ENCODE data around the gene NEIL3. TPM values are rescaled to one million over a fixed set of nuclear protein-coding genes. Genes with fewer than 3 reads are reported as not detected.
"Not testable (repeated sequence)": the region's sequence is repeated elsewhere in the genome, so short reads cannot be mapped to it uniquely, and the experiment has no call there.

NEIL3 gene
- total RNA-seq, 1 donor from 2014 or later = 5.0 TPM

GRCh38 chr4:177301126-177301639, 8.5 kb upstream of the NEIL3 start:
- no peak for DNase-seq

DNA sequence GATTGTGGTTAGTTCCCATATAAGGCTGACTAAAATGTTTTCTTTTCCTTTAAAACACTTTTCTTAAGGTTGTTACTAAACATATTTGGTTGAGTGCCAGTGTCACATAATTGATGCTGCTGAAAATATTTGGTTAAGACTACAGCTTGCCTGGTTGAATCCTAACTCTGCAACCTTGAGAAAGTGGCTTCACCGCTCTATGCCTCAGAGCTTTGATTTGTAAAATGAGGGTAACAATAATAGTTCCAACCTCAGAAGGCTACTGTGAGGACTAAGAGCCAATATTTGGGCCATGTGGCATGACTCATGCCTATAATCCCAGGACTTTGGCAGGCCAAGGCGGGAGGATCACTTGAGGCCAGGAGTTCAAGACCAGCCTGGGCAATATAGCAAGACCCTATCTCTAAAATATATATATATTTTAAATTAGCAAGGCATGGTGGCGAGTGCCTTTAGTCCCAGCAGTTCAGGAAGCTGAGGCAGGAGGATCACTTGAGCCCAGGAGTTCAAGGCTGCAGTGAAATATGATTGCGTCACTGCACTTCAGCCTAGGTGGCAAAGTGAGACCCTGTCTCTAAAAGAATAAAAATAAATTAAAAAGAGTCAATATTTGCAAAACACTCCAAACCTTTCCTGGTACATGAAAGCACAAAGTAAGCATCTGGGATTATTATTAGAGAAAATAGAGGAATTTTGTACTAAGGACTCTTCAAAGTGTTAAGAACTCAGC, 7.1 kb upstream of the NEIL3 start:
- DNase-seq = no peak

DNA sequence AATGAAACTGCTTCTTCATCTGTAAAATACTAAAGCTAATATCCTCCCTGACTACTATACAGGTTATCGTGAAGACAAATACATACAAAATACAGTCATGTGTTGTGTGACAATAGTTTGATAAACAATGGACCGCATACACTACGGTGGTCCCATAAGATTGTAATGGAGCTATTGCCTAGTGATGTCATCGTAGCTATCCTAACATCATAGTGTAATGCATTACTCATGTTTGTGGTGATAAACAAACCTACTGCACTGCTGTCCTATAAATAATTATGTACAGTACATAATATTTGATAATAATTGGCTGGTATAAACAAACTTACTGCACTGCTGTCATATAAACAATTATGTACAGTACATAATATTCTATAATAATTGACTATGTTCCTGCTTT, 5.6 kb upstream of the NEIL3 start:
- no peak for DNase-seq

- not testable (repeated sequence) for DNase-seq
Measured at GRCh38 chr4:177304864-177305263, 4.8 kb upstream of the NEIL3 start.

GRCh38 chr4:177308125-177308524, 1.5 kb upstream of the NEIL3 start:
- DNase-seq = no peak

DNA sequence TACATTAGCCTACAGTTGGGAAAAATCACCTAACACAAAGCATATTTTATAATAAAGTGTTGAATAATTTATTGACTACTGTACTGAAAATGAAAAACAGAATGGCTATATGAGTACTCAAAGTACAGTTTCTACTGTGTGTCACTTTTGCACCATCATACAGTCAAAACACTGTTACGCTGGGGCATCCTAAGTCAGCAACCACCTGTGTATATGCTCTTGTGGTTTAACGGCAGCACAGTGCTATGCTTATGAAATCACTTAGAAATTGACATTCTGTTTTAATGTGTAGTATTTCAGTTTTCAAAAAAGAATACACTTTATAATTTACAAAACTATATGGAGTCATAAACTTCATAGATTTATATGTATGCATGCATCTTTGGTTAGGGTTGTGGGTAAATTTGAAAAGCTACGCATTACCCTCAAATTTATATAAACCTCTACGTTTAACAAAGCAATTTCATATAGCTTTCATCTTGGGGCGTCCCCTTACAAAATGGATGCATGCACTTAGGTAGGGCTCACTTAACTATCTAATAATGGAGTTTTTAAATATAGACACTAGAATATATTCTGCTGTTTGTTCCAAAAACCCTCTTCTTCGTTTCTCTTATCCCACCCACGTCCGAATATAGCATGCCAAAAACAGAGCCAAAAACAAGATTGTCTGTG, 690 bp upstream of the NEIL3 start:
- DNase-seq = no peak

DNA sequence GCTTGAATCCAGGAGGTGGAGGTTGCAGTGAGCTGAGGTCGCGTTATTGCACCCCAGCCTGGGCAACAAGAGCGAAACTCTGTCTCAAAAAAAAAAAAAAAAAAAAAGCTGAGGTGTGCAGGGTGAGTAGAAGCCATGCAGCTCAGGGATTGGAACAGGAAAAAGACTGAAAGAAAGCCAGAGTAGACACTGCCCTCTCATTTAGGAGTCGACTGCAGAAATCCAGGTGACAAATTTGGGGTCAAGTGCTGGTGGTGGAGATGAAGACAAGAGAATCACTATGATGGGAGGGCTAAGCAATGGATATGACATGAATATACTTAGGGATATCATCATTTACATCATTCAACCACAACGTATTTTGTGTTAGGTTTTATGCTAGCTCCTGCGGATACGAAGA, 1.9 kb downstream of the NEIL3 start:
- DNase-seq = no peak

DNA sequence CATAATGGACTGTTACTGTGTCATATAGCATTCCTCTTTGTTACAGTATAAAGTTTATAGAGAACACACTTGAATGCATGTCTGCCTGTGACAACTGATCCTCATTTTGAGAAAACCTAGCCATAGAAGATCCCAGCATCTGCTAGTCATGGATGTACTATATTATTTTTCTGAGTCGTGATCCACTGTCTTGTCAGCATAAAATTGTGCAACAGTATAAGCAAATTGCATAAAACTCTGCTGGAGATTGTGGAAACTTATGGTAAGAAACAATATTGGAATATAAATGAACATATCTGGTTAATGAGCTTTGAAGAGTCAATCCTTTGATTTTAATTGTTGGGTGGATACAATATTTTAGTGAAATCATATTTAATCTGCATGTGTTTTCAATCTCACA, 3.6 kb downstream of the NEIL3 start:
- peak; percentile 72 for DNase-seq

GRCh38 chr4:177315767-177316464, 6.2 kb downstream of the NEIL3 start:
- DNase-seq = no peak

DNA sequence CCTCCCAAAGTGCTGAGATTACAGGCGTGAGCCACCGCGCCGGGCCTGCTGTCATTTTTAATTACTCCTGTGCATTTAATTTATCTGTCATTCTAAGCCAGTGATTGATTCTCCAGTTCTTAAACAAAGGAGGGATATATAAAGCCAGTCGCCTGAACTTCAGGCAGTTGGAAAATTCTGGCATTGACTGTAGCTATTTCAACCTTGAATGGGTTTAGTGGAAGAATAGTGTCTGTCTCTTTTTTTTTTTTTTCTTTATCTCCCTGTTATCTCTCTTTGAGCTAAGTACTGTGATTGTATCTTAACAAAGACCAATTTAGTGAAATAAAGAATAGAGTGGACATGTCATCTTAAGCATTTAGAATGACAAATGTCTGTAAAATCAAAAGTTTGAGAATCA, 11.0 kb downstream of the NEIL3 start:
- DNase-seq = no peak

- DNase-seq = no peak
Measured at GRCh38 chr4:177321647-177322046, 12.0 kb downstream of the NEIL3 start.

DNA sequence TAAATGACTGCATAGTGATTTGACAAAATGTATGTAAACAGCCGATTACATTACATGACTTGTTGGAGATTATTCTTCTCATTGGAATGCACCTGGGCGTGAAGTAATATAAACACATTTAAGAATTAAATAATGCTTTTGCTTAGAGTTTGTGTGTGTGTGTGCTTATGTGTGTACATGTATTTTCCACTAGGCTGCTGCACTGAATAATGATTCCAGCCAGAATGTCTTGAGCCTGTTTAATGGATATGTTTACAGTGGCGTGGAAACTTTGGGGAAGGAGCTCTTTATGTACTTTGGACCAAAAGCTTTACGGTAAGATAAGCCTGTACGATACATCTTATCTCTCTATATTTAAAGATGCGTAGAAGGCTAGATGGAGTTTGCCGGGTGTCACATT, 12.6 kb downstream of the NEIL3 start:
- DNase-seq = no peak

GRCh38 chr4:177322881-177323280, 13.2 kb downstream of the NEIL3 start:
- DNase-seq = no peak

- DNase-seq = no peak
Measured at GRCh38 chr4:177323416-177323815, 13.7 kb downstream of the NEIL3 start.

GRCh38 chr4:177332119-177332518, 22.4 kb downstream of the NEIL3 start:
- no peak for DNase-seq

DNA sequence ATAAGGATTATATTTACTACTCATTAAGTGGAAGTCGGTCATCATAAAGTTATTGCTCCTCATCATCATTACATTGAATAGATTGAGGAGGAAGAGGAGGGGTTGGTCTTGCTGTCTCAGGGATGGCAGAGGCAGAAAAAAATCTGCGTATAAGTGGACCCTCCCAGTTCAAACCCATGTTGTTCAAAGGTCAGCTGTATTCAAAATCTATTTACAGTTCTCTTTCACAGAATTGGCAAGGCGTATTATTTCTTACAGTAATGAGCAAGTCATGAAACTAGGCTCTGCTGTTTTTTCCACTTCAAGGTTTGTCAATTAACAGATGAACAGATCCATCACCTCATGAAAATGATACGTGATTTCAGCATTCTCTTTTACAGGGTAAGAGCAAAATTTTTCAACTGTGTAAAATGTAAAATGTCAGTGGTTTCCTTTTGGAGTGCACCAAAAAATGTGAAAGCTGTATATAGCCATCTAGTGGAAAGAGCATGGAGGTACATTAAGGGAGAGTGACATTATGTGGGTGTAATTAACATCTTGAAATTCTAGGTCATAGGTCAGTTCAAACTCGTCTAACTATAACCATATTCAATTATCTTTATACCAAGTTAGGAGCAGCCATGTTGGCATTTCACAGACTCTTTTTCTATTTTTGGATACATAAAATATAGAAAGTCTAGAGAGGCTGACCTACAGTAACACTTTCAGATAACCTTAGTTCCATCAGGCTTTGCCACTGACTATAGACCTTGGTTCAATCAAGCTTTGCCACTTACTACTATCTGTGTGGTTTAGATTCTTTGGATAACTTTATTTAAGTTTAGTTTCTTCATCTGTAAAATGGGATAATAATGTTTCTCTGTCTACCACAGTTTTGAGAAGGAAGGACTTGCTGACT, 30.1 kb downstream of the NEIL3 start:
- DNase-seq = peak; percentile 24

GRCh38 chr4:177348348-177348747, 38.7 kb downstream of the NEIL3 start:
- DNase-seq = no peak

DNA sequence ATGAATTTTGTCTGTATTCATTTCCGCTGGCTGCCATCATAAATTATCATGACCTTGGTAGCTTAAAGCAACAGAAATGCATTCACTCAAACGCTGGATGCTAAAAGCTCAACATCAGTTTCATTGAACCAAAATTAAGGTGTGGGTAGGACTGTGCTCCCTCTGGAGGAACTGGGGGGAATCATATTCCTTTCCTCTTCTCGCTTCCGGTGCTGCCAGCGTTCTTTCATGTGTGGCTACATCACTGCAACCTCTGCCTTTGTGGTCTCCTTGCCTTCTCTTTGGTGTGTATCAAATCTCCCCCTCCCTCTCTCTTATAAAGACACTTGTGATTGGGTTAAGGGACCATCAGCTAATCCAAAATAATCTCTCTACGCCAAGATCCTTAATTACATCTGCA, 39.5 kb downstream of the NEIL3 start:
- no peak for DNase-seq

DNA sequence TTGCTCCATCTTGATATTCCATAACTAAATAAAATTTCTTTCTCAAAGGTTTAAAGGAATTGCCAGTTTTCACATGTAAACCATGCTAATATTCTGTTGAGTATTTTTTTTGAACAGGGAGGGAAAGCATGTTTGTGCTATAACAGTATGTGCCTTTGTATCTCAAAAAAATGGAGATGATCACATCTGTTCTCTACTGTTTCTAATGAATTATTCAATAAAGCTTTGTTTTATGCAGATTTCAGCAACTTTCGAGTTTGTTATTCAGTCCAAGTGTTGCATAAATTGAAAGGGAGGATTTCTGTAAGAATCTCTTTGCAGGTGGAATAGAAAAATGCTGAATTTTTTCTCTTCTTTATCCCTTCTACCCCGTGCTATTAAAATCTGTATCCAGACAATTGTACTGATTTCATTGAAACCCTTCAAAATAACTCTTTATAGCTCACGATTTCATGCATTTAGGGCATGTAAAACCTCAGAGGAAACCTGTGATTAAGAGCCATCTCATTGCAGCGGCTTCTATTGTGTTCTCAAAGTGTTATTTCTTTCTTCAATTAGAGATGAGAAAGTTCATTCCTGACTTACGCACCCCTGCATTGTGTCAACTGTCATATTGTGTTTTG, 42.1 kb downstream of the NEIL3 start:
- no peak for DNase-seq

DNA sequence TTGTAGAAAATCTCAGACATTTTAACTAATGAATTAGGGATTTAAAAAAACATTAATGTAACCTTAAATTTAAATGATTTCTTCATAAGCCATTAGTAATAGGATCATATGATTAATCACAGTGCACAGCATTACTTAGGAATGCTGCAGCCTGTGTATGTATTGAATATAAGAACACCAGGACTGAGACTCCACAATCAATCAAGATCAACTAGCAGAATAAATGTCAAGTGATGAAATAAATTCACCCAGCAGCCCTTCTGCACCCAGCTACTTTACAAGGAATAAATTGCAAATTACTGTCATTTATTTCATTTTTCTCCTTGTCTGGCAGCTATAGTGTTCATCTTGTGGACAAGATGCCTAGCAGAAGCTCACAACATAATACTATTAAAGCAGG, 46.5 kb downstream of the NEIL3 start:
- DNase-seq = no peak

DNA sequence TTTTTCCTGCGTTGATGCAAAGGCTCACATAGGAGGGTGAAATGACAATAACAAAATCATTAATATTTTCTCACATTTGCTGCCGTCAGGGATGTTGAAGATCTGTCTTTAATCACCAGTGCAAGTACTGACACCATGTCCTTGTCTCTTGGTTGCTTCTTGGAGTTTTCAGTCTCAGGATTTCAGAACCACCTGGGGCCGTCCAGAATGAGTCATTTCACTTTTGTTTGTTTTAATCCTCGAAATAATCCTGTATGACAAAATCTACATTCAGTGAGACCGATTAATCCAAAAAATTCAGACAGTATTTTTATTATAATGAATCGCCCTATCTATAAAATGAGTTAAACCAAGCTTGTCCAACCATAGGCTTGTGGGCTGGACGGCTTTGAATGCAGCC, 47.2 kb downstream of the NEIL3 start:
- DNase-seq = no peak

- DNase-seq = no peak
Measured at GRCh38 chr4:177367336-177367735, 57.7 kb downstream of the NEIL3 start.
